Panc1 (cell line): ENCODE measurements around the gene FKBP1B. TPM values are rescaled to one million over a fixed set of nuclear protein-coding genes. Genes with fewer than 3 reads are reported as not detected.

ENCODE experiments used
- ATAC-seq: fragments of 200-7000 bp; cut with Tn5 transposase; 2 replicates; pipeline ENCODE4 v1.9.1; 2020; ENCODE audit warnings: mild to moderate bottlenecking, moderate library complexity
- BruUV-seq: library from RNA; stranded (reverse); fragments of 400-500 nt; replicated peaks from 2 replicates; lab custom pipeline; 2021; lab: Mats Ljungman, UMichigan
- CTCF ChIA-PET: fragments of 300-600 bp; sonication (Branson Sonifier 250); formaldehyde crosslinking; loops from one replicate; lab custom pipeline; 2022; ENCODE audit warnings: antibody characterized with exemption; lab: Charles Lee
- POLR2A ChIA-PET: fragments of 300-600 bp; sonication (Branson Sonifier 250); formaldehyde crosslinking; loops from one replicate; lab custom pipeline; 2022; ENCODE audit warnings: antibody characterized with exemption; lab: Charles Lee
- DNase-seq: peaks from one replicate; pipeline ENCODE4 v3.0.0-alpha.2; 2010; ENCODE audit warnings: low read depth, low spot score
- H3K27ac ChIP-seq: 2 replicates; pipeline ENCODE4 v1.5.1; 2011; ENCODE audit warnings: mild to moderate bottlenecking, low read length, inconsistent platforms
- H3K27me3 ChIP-seq: fragments of 200-500 bp; sonication (Bioruptor generic); 2 replicates; pipeline ENCODE4 v1.6.0; 2014; ENCODE audit warnings: low read length, inconsistent platforms; ENCODE audit not compliant: control insufficient read depth, insufficient read depth
- H3K36me3 ChIP-seq: fragments of 200-500 bp; sonication (Bioruptor generic); 2 replicates; pipeline ENCODE4 v1.5.1; 2014; ENCODE audit warnings: inconsistent platforms, mild to moderate bottlenecking, low read length, moderate library complexity; ENCODE audit not compliant: control insufficient read depth, insufficient read depth
- H3K4me1 ChIP-seq: 2 replicates; pipeline ENCODE4 v1.5.1; 2011; ENCODE audit warnings: inconsistent platforms, mild to moderate bottlenecking, low read length, moderate library complexity; ENCODE audit not compliant: control insufficient read depth, insufficient read depth
- H3K4me3 ChIP-seq, 2 experiments: 2 replicates each; pipeline ENCODE4 v1.5.1; 2011 to 2012; ENCODE audit warnings: low read depth in 2 of 2, low read length in 2 of 2, mild to moderate bottlenecking in 2 of 2, inconsistent platforms in 1 of 2, moderate library complexity in 1 of 2
- H3K9me3 ChIP-seq: fragments of 200-500 bp; sonication (Bioruptor generic); 2 replicates; pipeline ENCODE4 v1.5.1; 2014; ENCODE audit warnings: low read depth, mild to moderate bottlenecking, inconsistent platforms, low read length, moderate library complexity; ENCODE audit not compliant: control insufficient read depth, insufficient read depth
- POLR2AphosphoS5 ChIP-seq: IDR thresholded peaks from 2 replicates; pipeline ENCODE4 v1.6.1; 2012; ENCODE audit warnings: mild to moderate bottlenecking, low read depth, low read length, moderate library complexity
- SIN3A ChIP-seq: IDR thresholded peaks from 2 replicates; pipeline ENCODE4 v1.6.1; 2012; ENCODE audit warnings: low read depth, mild to moderate bottlenecking, low read length, moderate library complexity, borderline replicate concordance; ENCODE audit not compliant: insufficient read depth
- TCF7L2 ChIP-seq: IDR thresholded peaks from 2 replicates; pipeline ENCODE4 v1.6.1; 2011; ENCODE audit warnings: mild to moderate bottlenecking, low read depth, low read length, inconsistent platforms
- in situ Hi-C: cut with HindIII; loops from 2 replicates; pipeline ENCODE4 v1.10.0; 2016; ENCODE audit warnings: low sequenced_read_pairs, low pct_unique_long_range_greater_than_20kb
- intact Hi-C: fragments of 100-400 bp; cut with micrococcal nuclease; formaldehyde crosslinking; loops from one replicate; pipeline ENCODE4 v1.10.0; 2022; ENCODE audit not compliant: unreplicated experiment
- total RNA-seq: library from RNA; stranded (reverse); gene quantifications from one replicate; pipeline ENCODE4 v1.2.1, GENCODE V29; 2021; ENCODE audit not compliant: unreplicated experiment
- TF ChIP-seq, protein P1 (sequence below), 2 experiments: IDR thresholded peaks; 2 replicates each; pipeline ENCODE4 v1.6.1; 2011 to 2012; ENCODE audit warnings: low read depth in 2 of 2, control low read depth in 1 of 2, low read length in 1 of 2, mild to moderate bottlenecking in 1 of 2, moderate library complexity in 1 of 2; ENCODE audit not compliant: insufficient read depth in 1 of 2
- TF ChIP-seq, protein P2 (sequence below): fragments of 450-650 bp; IDR thresholded peaks from 2 replicates; pipeline ENCODE4 v1.5.1; 2017; ENCODE audit warnings: mild to moderate bottlenecking

FKBP1B gene
- total RNA-seq, 1 experiment from 2014 or later = 19.9 TPM

DNA sequence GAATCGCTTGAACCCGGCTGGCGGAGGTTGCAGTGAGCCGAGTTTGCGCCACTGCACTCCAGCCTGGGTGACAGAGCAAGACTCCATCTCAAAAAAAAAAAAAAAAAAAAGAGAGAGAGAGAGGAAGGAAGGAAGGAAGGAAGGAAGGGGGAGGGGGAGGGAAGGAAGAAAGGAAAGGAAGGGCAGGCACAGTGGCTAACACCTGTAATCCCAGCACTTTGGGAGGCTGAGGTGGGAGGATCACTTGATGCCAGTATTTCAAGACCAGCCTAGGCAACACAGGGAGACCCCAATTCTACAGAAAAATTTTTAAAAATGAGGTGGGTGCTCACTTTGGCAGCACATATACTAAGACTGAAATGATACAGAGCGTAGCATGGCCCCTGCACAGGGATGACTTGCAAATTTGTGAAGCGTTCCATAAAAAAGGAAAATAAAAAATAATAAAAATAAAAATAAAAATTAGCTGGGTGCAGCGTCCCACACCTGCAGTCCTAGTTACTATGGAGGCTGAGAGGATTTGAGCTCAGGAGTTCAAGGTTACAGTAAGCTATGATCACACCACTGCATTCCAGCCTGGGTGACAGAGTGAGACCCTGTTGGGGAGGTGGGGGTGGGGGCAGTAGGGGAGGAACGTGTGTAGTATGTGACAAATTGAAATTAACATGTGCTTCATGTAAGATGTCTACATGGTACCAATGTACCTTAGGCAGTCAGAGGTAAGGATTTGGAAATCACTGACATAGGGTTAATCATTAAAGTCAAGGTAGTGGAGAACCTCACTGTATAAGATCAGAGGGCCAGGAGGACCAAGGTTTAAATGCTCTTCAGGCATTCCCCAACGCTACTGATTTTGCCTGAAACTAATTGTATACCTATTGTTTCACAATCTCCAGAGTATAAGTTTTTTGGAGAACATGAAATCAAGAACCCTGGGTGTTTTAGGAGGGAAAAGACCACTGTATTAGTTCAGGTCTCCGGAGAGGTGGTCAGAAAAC lies 3.7 kb upstream of the FKBP1B start:
- BruUV-seq = no TSS peak
- Histone ChIP-seq H3K4me1 (peaks cover 16% of the 10 kb centered on the region; the same call in 1 of the 2 replicates), H3K27me3 (no peaks in the 10 kb centered on the region), H3K36me3 (no peaks in the 10 kb centered on the region), H3K9me3 (no peaks in the 10 kb centered on the region), H3K27ac (peak overlapping the region; percentile 79; the same call in 1 of the 2 replicates), H3K4me3 (peak overlapping the region; percentile 94 to 98)
- intact Hi-C loops (loop anchor here (10.0 kb wide), 1 partner anchor 121 kb away; the partner anchor contains the start of gene ATAD2B), in situ Hi-C loops (no loop called here)
- ATAC-seq = no peak
- CTCF ChIA-PET = no interaction called here
- DNase-seq = no peak
- TF ChIP-seq, protein P1, sequence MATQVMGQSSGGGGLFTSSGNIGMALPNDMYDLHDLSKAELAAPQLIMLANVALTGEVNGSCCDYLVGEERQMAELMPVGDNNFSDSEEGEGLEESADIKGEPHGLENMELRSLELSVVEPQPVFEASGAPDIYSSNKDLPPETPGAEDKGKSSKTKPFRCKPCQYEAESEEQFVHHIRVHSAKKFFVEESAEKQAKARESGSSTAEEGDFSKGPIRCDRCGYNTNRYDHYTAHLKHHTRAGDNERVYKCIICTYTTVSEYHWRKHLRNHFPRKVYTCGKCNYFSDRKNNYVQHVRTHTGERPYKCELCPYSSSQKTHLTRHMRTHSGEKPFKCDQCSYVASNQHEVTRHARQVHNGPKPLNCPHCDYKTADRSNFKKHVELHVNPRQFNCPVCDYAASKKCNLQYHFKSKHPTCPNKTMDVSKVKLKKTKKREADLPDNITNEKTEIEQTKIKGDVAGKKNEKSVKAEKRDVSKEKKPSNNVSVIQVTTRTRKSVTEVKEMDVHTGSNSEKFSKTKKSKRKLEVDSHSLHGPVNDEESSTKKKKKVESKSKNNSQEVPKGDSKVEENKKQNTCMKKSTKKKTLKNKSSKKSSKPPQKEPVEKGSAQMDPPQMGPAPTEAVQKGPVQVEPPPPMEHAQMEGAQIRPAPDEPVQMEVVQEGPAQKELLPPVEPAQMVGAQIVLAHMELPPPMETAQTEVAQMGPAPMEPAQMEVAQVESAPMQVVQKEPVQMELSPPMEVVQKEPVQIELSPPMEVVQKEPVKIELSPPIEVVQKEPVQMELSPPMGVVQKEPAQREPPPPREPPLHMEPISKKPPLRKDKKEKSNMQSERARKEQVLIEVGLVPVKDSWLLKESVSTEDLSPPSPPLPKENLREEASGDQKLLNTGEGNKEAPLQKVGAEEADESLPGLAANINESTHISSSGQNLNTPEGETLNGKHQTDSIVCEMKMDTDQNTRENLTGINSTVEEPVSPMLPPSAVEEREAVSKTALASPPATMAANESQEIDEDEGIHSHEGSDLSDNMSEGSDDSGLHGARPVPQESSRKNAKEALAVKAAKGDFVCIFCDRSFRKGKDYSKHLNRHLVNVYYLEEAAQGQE (IDR thresholded peaks at IDR 0.05; ENCODE audit: insufficient read depth in 1 of 2, low read depth in 2 of 2, low read length in 1 of 2) = no peak
- POLR2A ChIA-PET = no interaction called here

DNA sequence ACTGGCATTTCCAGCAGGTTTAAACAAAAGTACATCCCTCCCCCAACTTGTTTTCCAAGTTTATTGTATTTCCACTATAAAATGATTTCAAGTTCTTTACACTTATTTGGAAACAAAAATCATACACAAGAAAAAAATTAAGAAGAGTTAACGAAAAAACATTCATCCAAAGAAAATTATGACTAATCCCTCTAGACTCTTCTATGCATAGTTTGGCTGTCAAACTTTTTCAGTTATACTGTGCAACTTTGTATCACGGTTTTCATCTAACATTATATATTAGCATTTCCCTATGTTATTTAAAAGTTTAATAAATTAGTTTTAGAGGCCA lies 3.0 kb upstream of the FKBP1B start:
- Histone ChIP-seq H3K36me3 (no peaks in the 10 kb centered on the region), H3K4me3 (peak overlapping the region; percentile 94 to 98), H3K9me3 (no peaks in the 10 kb centered on the region), H3K27me3 (no peaks in the 10 kb centered on the region), H3K4me1 (peaks cover 20% of the 10 kb centered on the region; the same call in 1 of the 2 replicates), H3K27ac (peak overlapping the region; percentile 79)
- BruUV-seq = no TSS peak
- CTCF ChIA-PET = no interaction called here
- ATAC-seq (no peak), DNase-seq (no peak)
- TF ChIP-seq SIN3A (no peak), TCF7L2 (no peak), POLR2AphosphoS5 (no peak)
- TF ChIP-seq, protein P2, sequence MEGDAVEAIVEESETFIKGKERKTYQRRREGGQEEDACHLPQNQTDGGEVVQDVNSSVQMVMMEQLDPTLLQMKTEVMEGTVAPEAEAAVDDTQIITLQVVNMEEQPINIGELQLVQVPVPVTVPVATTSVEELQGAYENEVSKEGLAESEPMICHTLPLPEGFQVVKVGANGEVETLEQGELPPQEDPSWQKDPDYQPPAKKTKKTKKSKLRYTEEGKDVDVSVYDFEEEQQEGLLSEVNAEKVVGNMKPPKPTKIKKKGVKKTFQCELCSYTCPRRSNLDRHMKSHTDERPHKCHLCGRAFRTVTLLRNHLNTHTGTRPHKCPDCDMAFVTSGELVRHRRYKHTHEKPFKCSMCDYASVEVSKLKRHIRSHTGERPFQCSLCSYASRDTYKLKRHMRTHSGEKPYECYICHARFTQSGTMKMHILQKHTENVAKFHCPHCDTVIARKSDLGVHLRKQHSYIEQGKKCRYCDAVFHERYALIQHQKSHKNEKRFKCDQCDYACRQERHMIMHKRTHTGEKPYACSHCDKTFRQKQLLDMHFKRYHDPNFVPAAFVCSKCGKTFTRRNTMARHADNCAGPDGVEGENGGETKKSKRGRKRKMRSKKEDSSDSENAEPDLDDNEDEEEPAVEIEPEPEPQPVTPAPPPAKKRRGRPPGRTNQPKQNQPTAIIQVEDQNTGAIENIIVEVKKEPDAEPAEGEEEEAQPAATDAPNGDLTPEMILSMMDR = no peak
- TF ChIP-seq, protein P1 (IDR thresholded peaks at IDR 0.05; ENCODE audit: insufficient read depth in 1 of 2, low read depth in 2 of 2, low read length in 1 of 2) = no peak
- in situ Hi-C loops (no loop called here), intact Hi-C loops (loop anchor here (10.0 kb wide), 1 partner anchor 122 kb away; the partner anchor contains the start of gene ATAD2B)
- POLR2A ChIA-PET = no interaction called here
